BLaER1 treated with 17β-estradiol and CSF1 and Interleukin-3, amounts not matched to agents 10 nM and 100 nM (cell line): ENCODE data around the gene MYOM3.

Experiments
- H3K27ac ChIP-seq, 11 experiments: shearing (Covaris generic); formaldehyde crosslinking; 2 replicates each; pipeline ENCODE4 v1.8.1; 2022
- H3K27me3 ChIP-seq, 11 experiments: shearing (Covaris generic); formaldehyde crosslinking; 2 replicates each; pipeline ENCODE4 v1.8.1; 2022
- H3K36me3 ChIP-seq, 11 experiments: shearing (Covaris generic); formaldehyde crosslinking; 2 replicates each; pipeline ENCODE4 v1.8.1; 2022
- H3K4me1 ChIP-seq, 10 experiments: shearing (Covaris generic); formaldehyde crosslinking; 2 replicates each; pipeline ENCODE4 v1.8.1; 2022
- H3K4me2 ChIP-seq, 11 experiments: shearing (Covaris generic); formaldehyde crosslinking; 2 replicates each; pipeline ENCODE4 v1.8.1; 2022
- H3K4me3 ChIP-seq, 10 experiments: shearing (Covaris generic); formaldehyde crosslinking; 2 replicates each; pipeline ENCODE4 v1.8.1; 2022
- H3K9ac ChIP-seq, 11 experiments: shearing (Covaris generic); formaldehyde crosslinking; 2 replicates each; pipeline ENCODE4 v1.8.1; 2022
- H3K9me3 ChIP-seq, 11 experiments: shearing (Covaris generic); formaldehyde crosslinking; replicated peaks in 1 of 11; 2 replicates each; pipeline ENCODE4 v1.8.1; 2022
- H4K20me1 ChIP-seq, 11 experiments: shearing (Covaris generic); formaldehyde crosslinking; 2 replicates each; pipeline ENCODE4 v1.8.1; 2022
- Cebpa-rat ChIP-seq, 11 experiments: shearing (Covaris generic); IDR thresholded peaks; 2 replicates each; pipeline ENCODE4 v1.8.1; 2022

MYOM3 gene

GRCh38 chr1:24097663-24098062 is 14.3 kb downstream of the MYOM3 start:
- H3K27ac ChIP-seq = no peak overlapping the region
- H3K4me1 ChIP-seq = peaks cover 0 to 30% (median 8%) of the 10 kb centered on the region in 10 experiments; a peak in 12 of 20 replicates
- H4K20me1 ChIP-seq = no peaks in the 10 kb centered on the region
- no peaks in the 10 kb centered on the region for H3K36me3 ChIP-seq
- no peaks in the 10 kb centered on the region for H3K27me3 ChIP-seq
- no peak overlapping the region for H3K4me3 ChIP-seq
- H3K4me2 ChIP-seq = no peak overlapping the region
- H3K9ac ChIP-seq = no peak overlapping the region
- no peaks in the 10 kb centered on the region for H3K9me3 ChIP-seq
- TF ChIP-seq Cebpa-rat (IDR thresholded peaks at IDR 0.05) = no peak

GRCh38 chr1:24096739-24097103 is 15.2 kb downstream of the MYOM3 start:
- no peak overlapping the region for H3K9ac ChIP-seq
- TF ChIP-seq Cebpa-rat (IDR thresholded peaks at IDR 0.05) = no peak
- H3K4me2 ChIP-seq = no peak overlapping the region
- H3K4me3 ChIP-seq = no peak overlapping the region
- H3K4me1 ChIP-seq = peaks cover 0 to 21% (median 0%) of the 10 kb centered on the region in 10 experiments; a peak in 7 of 20 replicates
- H4K20me1 ChIP-seq = no peaks in the 10 kb centered on the region
- no peak overlapping the region for H3K27ac ChIP-seq
- H3K9me3 ChIP-seq = no peaks in the 10 kb centered on the region
- H3K27me3 ChIP-seq = no peaks in the 10 kb centered on the region
- H3K36me3 ChIP-seq = no peaks in the 10 kb centered on the region

DNA sequence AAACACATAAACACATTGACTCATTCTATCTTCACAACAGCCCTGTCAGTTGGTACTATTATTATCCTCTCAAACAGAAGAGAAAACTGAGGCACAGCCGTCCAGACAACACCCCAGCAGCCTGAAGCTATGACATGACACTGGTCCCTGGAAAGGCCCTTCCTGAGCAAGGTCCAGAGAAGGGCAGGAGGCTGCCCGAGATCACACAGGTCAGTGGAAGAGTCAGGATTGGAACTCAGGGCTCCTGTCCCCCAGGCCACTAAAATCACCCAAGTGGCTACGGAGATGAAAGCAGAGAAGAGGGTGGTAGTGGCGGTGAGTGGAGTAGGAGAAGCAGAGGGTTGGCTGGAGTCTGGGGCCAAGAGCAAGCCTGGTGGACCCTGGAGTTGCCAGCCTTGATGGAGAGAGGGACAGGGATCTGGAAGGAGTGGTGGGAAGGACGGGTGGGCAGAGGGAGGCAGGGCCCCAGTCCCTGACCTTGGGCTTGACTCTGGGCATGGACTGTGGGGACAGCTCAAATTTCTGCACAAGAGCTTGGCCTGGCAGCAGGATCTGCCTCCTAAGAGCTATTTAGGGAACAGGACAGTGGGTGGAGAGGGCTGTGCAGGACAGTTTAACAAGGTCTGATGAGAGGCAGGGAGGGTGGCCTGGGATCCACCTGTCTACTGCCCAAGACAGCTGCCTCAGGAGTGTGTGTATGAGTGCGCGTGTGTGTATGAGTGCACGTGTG is 15.8 kb downstream of the MYOM3 start:
- no peaks in the 10 kb centered on the region for H3K9me3 ChIP-seq
- H3K9ac ChIP-seq = no peak overlapping the region
- no peaks in the 10 kb centered on the region for H4K20me1 ChIP-seq
- no peaks in the 10 kb centered on the region for H3K27me3 ChIP-seq
- no peak overlapping the region for H3K4me2 ChIP-seq
- no peak for TF ChIP-seq Cebpa-rat (IDR thresholded peaks at IDR 0.05)
- no peak overlapping the region for H3K27ac ChIP-seq
- H3K36me3 ChIP-seq = no peaks in the 10 kb centered on the region
- peaks cover 0 to 17% (median 0%) of the 10 kb centered on the region in 10 experiments; a peak in 6 of 20 replicates for H3K4me1 ChIP-seq
- no peak overlapping the region for H3K4me3 ChIP-seq

DNA sequence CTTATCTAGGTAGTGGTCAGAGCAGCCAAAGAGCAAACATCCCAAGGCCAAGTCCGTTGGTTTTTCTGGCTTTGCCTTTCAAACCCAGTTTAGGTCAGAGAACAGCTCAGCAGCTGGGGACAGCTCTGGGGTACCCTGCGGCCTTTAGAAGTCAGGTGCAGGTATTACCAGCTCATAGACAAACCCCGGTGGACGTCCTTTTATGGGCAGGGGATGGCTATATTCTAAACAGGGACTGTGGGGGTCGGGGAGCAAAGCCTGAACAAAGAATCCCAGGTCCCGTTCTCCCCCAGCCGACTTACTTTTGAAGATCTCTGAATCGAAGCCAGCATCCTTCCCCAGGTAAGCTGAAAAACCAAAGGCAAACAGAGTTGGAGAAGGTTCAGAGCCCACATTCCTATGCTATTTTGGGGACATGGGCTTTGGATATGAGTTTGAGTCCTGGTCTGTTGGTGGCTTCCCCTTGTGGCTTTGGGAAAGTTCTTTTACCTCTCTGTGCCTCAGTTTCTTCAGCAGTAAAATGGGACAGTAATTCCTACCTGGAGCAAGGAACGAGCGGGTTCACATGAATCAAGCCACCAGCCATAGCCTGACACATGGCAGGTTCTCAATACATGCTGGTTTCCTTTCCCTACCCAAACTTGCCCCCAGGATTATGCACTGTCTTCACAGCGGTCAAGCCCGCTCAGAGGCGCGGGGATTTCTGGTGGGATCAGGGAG is 16.6 kb downstream of the MYOM3 start:
- Histone ChIP-seq H3K4me2 (no peak overlapping the region), H3K9ac (no peak overlapping the region), H3K9me3 (no peaks in the 10 kb centered on the region), H3K27me3 (no peaks in the 10 kb centered on the region), H3K36me3 (no peaks in the 10 kb centered on the region), H3K27ac (no peak overlapping the region), H3K4me3 (no peak overlapping the region), H4K20me1 (no peaks in the 10 kb centered on the region), H3K4me1 (peaks cover 0 to 10% (median 0%) of the 10 kb centered on the region in 10 experiments; a peak in 3 of 20 replicates)
- TF ChIP-seq Cebpa-rat (IDR thresholded peaks at IDR 0.05) = no peak

GRCh38 chr1:24094554-24094953 is 17.4 kb downstream of the MYOM3 start:
- Histone ChIP-seq H4K20me1 (no peaks in the 10 kb centered on the region), H3K9ac (no peak overlapping the region), H3K27me3 (no peaks in the 10 kb centered on the region), H3K4me2 (no peak overlapping the region), H3K4me3 (no peak overlapping the region), H3K4me1 (peaks cover 0 to 15% (median 2%) of the 10 kb centered on the region in 10 experiments; a peak in 14 of 20 replicates), H3K27ac (no peak overlapping the region), H3K9me3 (no peaks in the 10 kb centered on the region), H3K36me3 (no peaks in the 10 kb centered on the region)
- no peak for TF ChIP-seq Cebpa-rat (IDR thresholded peaks at IDR 0.05)

DNA sequence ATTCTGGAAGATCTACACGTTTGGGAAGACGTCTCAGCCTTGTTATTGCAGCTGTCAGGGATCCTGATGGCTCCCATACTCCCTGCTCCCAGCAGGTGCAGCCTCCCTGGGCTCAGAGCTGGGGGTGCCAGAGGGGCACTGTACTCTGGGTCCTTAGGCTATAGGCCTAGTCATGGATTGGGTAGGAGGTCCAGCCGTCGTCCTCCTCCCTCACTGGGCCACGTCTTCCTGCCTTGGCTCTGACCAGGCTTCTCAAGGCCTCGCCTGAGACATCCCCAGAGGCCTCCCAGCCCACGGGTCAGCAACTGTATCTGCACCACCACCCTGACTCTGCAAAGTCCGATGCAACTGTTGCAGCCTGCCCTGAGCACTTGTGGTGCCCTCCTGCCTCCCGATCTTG is 18.2 kb downstream of the MYOM3 start:
- Histone ChIP-seq H3K4me1 (peaks cover 0 to 20% (median 10%) of the 10 kb centered on the region in 10 experiments; a peak in 15 of 20 replicates), H3K9me3 (no peaks in the 10 kb centered on the region), H3K4me3 (no peak overlapping the region), H3K27me3 (no peaks in the 10 kb centered on the region), H3K36me3 (no peaks in the 10 kb centered on the region), H3K9ac (no peak overlapping the region), H3K4me2 (no peak overlapping the region), H4K20me1 (no peaks in the 10 kb centered on the region), H3K27ac (no peak overlapping the region)
- TF ChIP-seq Cebpa-rat (IDR thresholded peaks at IDR 0.05) = no peak

DNA sequence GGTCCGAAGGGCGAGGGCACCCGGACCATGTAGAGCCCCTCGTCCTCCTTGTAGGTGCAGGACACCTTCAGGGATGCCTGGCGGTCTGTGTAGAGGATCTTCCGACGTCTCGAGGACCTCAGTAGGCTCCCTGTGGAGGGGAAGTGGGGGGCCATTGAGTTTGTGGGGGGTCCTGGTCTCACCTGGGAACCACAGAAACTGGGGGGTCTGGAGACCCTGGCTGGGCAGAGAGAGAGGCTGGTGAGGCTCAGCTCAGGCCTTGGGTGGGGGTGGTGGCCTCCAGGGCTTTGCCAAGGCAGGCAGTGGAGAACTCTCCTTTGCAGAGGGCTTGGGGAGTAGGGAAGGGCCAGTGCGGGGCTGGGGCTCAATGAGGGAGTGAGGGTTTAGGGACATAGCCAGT is 19.0 kb downstream of the MYOM3 start:
- no peaks in the 10 kb centered on the region for H3K36me3 ChIP-seq
- no peak overlapping the region for H3K9ac ChIP-seq
- no peak overlapping the region for H3K4me2 ChIP-seq
- no peaks in the 10 kb centered on the region for H4K20me1 ChIP-seq
- H3K4me1 ChIP-seq = peaks cover 0 to 17% (median 10%) of the 10 kb centered on the region in 10 experiments; a peak in 15 of 20 replicates
- no peak overlapping the region for H3K4me3 ChIP-seq
- TF ChIP-seq Cebpa-rat (IDR thresholded peaks at IDR 0.05) = no peak
- no peaks in the 10 kb centered on the region for H3K27me3 ChIP-seq
- no peak overlapping the region for H3K27ac ChIP-seq
- H3K9me3 ChIP-seq = no peaks in the 10 kb centered on the region

GRCh38 chr1:24091971-24092482 is 19.9 kb downstream of the MYOM3 start:
- Histone ChIP-seq H4K20me1 (no peaks in the 10 kb centered on the region), H3K27me3 (no peaks in the 10 kb centered on the region), H3K36me3 (no peaks in the 10 kb centered on the region), H3K27ac (no peak overlapping the region), H3K4me2 (no peak overlapping the region), H3K4me3 (no peak overlapping the region), H3K9ac (no peak overlapping the region), H3K9me3 (no peaks in the 10 kb centered on the region), H3K4me1 (peaks cover 0 to 17% (median 10%) of the 10 kb centered on the region in 10 experiments; a peak in 15 of 20 replicates)
- TF ChIP-seq Cebpa-rat (IDR thresholded peaks at IDR 0.05) = no peak

GRCh38 chr1:24090736-24091135 is 21.2 kb downstream of the MYOM3 start:
- no peaks in the 10 kb centered on the region for H3K36me3 ChIP-seq
- H3K9ac ChIP-seq = no peak overlapping the region
- H3K4me2 ChIP-seq = no peak overlapping the region
- no peaks in the 10 kb centered on the region for H3K27me3 ChIP-seq
- peaks cover 0 to 17% (median 10%) of the 10 kb centered on the region in 10 experiments; a peak in 15 of 20 replicates for H3K4me1 ChIP-seq
- H3K9me3 ChIP-seq = no peaks in the 10 kb centered on the region
- H3K4me3 ChIP-seq = no peak overlapping the region
- no peak for TF ChIP-seq Cebpa-rat (IDR thresholded peaks at IDR 0.05)
- H3K27ac ChIP-seq = no peak overlapping the region
- H4K20me1 ChIP-seq = no peaks in the 10 kb centered on the region
